OCI-LY3 (cell line): ENCODE data around the gene HLF.

ENCODE experiments used
- H2AFZ ChIP-seq: fragments of 200-600, 300-600 bp; shearing (Covaris generic); 2 replicates; pipeline ENCODE4 v1.6.0; 2014; ENCODE audit warnings: antibody characterized with exemption, low read depth, low read length
- H3K27ac ChIP-seq: fragments of 200-600, 300-600 bp; sonication (generic); 2 replicates; pipeline ENCODE4 v1.5.1; 2014; ENCODE audit warnings: mild to moderate bottlenecking, low read length, moderate library complexity, mixed read lengths
- H3K27me3 ChIP-seq: fragments of 200-600, 300-600 bp; sonication (generic); 2 replicates; pipeline ENCODE4 v1.6.1; 2014; ENCODE audit warnings: low read depth, low read length, mixed read lengths
- H3K36me3 ChIP-seq: fragments of 200-600, 300-600 bp; sonication (generic); replicated peaks from 2 replicates; pipeline ENCODE3; 2014; ENCODE audit warnings: low read depth, low read length, mixed read lengths
- H3K4me1 ChIP-seq: fragments of 300-600, 200-600 bp; sonication (generic); 2 replicates; pipeline ENCODE4 v1.6.1; 2014; ENCODE audit warnings: low read length, mixed read lengths
- H3K4me2 ChIP-seq: fragments of 200-600, 300-600 bp; sonication (generic); 2 replicates; pipeline ENCODE4 v1.6.1; 2014; ENCODE audit warnings: low read length, mixed read lengths
- H3K4me3 ChIP-seq: fragments of 300-600, 200-600 bp; sonication (generic); 2 replicates; pipeline ENCODE4 v1.5.1; 2014; ENCODE audit warnings: antibody characterized with exemption, mild to moderate bottlenecking, low read length, moderate library complexity
- H3K79me2 ChIP-seq: fragments of 300-600, 200-600 bp; shearing (Covaris generic); 2 replicates; pipeline ENCODE4 v1.6.1; 2014; ENCODE audit warnings: mild to moderate bottlenecking, low read length, mixed read lengths
- H3K9ac ChIP-seq: fragments of 300-600, 200-600 bp; shearing (Covaris generic); 2 replicates; pipeline ENCODE4 v1.6.0; 2014; ENCODE audit warnings: mild to moderate bottlenecking, low read length, moderate library complexity
- H3K9me3 ChIP-seq: fragments of 200-600, 300-600 bp; shearing (Covaris generic); 2 replicates; pipeline ENCODE4 v1.6.1; 2014; ENCODE audit warnings: low read length, mixed read lengths; ENCODE audit not compliant: insufficient read depth
- H4K20me1 ChIP-seq: fragments of 200-600, 300-600 bp; sonication (generic); 2 replicates; pipeline ENCODE4 v1.6.1; 2016; ENCODE audit warnings: low read length, mixed read lengths; ENCODE audit not compliant: insufficient read depth
- EZH2phosphoT487 ChIP-seq: fragments of 200-600 bp; shearing (Covaris generic); IDR thresholded peaks from 2 replicates; pipeline ENCODE4 v1.6.1; 2018; ENCODE audit warnings: antibody characterized with exemption, mixed run types, low read depth
- TF ChIP-seq, protein P1 (sequence below): fragments of 200-600, 300-600 bp; sonication (generic); IDR thresholded peaks from 2 replicates; pipeline ENCODE4 v1.5.1; 2014; ENCODE audit warnings: antibody characterized with exemption, low read length, low read depth

Gene HLF

GRCh38 chr17:55259684-55260111, 5.1 kb upstream of the HLF start:
- H3K9me3 ChIP-seq: peaks cover 6% of the 10 kb centered on the region; the same call in 1 of the 2 replicates
- no peaks in the 10 kb centered on the region for H3K36me3 ChIP-seq
- no peak overlapping the region for H3K4me3 ChIP-seq
- 0 out of 2 replicates have a peak, but pooled peaks cover 2% of the 10 kb centered on the region for H3K27me3 ChIP-seq
- H3K9ac ChIP-seq: no peak overlapping the region
- H3K4me2 ChIP-seq: 0 out of 2 replicates have a peak overlapping the region, but pooled peaks have one; percentile 1
- H3K79me2 ChIP-seq: no peaks in the 10 kb centered on the region
- peak overlapping the region; percentile 77 for H2AFZ ChIP-seq
- H3K4me1 ChIP-seq: peaks cover 50% of the 10 kb centered on the region
- no peaks in the 10 kb centered on the region for H4K20me1 ChIP-seq
- TF ChIP-seq EZH2phosphoT487: no peak
- TF ChIP-seq, protein P1, sequence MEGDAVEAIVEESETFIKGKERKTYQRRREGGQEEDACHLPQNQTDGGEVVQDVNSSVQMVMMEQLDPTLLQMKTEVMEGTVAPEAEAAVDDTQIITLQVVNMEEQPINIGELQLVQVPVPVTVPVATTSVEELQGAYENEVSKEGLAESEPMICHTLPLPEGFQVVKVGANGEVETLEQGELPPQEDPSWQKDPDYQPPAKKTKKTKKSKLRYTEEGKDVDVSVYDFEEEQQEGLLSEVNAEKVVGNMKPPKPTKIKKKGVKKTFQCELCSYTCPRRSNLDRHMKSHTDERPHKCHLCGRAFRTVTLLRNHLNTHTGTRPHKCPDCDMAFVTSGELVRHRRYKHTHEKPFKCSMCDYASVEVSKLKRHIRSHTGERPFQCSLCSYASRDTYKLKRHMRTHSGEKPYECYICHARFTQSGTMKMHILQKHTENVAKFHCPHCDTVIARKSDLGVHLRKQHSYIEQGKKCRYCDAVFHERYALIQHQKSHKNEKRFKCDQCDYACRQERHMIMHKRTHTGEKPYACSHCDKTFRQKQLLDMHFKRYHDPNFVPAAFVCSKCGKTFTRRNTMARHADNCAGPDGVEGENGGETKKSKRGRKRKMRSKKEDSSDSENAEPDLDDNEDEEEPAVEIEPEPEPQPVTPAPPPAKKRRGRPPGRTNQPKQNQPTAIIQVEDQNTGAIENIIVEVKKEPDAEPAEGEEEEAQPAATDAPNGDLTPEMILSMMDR: no peak
- no peak overlapping the region for H3K27ac ChIP-seq

- Histone ChIP-seq H3K36me3 (no peaks in the 10 kb centered on the region), H3K79me2 (peaks cover 10% of the 10 kb centered on the region), H3K4me3 (no peak overlapping the region), H3K4me1 (peaks cover 34% of the 10 kb centered on the region), H2AFZ (no peak overlapping the region), H3K27ac (no peak overlapping the region), H3K27me3 (0 out of 2 replicates have a peak, but pooled peaks cover 2% of the 10 kb centered on the region), H4K20me1 (no peaks in the 10 kb centered on the region), H3K9ac (no peak overlapping the region), H3K4me2 (no peak overlapping the region), H3K9me3 (peaks cover 6% of the 10 kb centered on the region; the same call in 1 of the 2 replicates)
- TF ChIP-seq EZH2phosphoT487: no peak
- TF ChIP-seq, protein P1: no peak
Observed at GRCh38 chr17:55261311-55261710, 3.4 kb upstream of the HLF start.

- peaks cover 6% of the 10 kb centered on the region; the same call in 1 of the 2 replicates for H3K9me3 ChIP-seq
- peaks cover 24% of the 10 kb centered on the region for H3K4me1 ChIP-seq
- peak overlapping the region; percentile 62; the same call in 1 of the 2 replicates for H2AFZ ChIP-seq
- H3K79me2 ChIP-seq: peaks cover 18% of the 10 kb centered on the region
- no peaks in the 10 kb centered on the region for H4K20me1 ChIP-seq
- 0 out of 2 replicates have a peak, but pooled peaks cover 2% of the 10 kb centered on the region for H3K27me3 ChIP-seq
- peak overlapping the region; percentile 65 for H3K4me3 ChIP-seq
- peak overlapping the region; percentile 60 for H3K9ac ChIP-seq
- peak overlapping the region; percentile 72 for H3K4me2 ChIP-seq
- H3K27ac ChIP-seq: peak overlapping the region; percentile 53
- no peaks in the 10 kb centered on the region for H3K36me3 ChIP-seq
- no peak for TF ChIP-seq EZH2phosphoT487
- TF ChIP-seq, protein P1: no peak
Observed at GRCh38 chr17:55263569-55264277, 1.0 kb upstream of the HLF start.

DNA sequence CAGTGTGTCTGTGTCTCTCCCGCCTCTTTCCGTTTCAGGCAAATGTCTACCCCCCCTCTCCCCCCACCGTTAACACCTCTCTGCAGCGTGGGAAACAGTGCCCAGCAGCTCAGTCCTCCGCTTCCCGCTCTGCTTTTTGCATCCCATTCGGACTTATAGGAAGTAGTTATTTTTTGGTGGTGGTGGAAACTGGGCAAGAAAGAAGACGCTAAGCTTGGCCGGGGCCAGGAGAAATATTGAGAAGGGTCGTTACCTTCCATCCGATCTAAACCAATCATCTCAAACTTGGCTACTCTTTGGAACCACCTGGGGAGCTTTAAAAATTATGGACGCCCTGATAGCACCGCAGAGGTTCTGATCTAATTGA, 499 bp upstream of the HLF start:
- H3K9ac ChIP-seq: peak overlapping the region; percentile 60
- peaks cover 3% of the 10 kb centered on the region; the same call in 1 of the 2 replicates for H4K20me1 ChIP-seq
- 0 out of 2 replicates have a peak, but pooled peaks cover 2% of the 10 kb centered on the region for H3K27me3 ChIP-seq
- H3K27ac ChIP-seq: 0 out of 2 replicates have a peak overlapping the region, but pooled peaks have one; percentile 53
- no peak for TF ChIP-seq EZH2phosphoT487
- TF ChIP-seq, protein P1: no peak
- H2AFZ ChIP-seq: no peak overlapping the region
- H3K9me3 ChIP-seq: peaks cover 6% of the 10 kb centered on the region; the same call in 1 of the 2 replicates
- peaks cover 23% of the 10 kb centered on the region for H3K79me2 ChIP-seq
- H3K4me1 ChIP-seq: peaks cover 22% of the 10 kb centered on the region
- peak overlapping the region; percentile 65 for H3K4me3 ChIP-seq
- peak overlapping the region; percentile 72 for H3K4me2 ChIP-seq
- peaks cover under 1% of the 10 kb centered on the region for H3K36me3 ChIP-seq
